Coronary artery (tissue), 2 donors: ENCODE measurements around the gene COMMD1.

Experiments
- DNase-seq: peaks from one replicate; pipeline ENCODE4 v3.0.0-alpha.2; 2017; ENCODE audit warnings: low spot score
- H3K27ac ChIP-seq, 2 donors: fragments of 200-600 bp; sonication (generic); one replicate each; pipeline ENCODE4 v1.5.1; 2016 to 2019
- H3K4me3 ChIP-seq: fragments of 200-600 bp; sonication (generic); 2 replicates; pipeline ENCODE4 v1.5.1; 2016; ENCODE audit warnings: mild to moderate bottlenecking, moderate library complexity
- CTCF ChIP-seq: fragments of 200-600 bp; sonication (generic); IDR thresholded peaks from one replicate; pipeline ENCODE4 v1.5.1; 2019; ENCODE audit warnings: antibody characterized with exemption

Gene COMMD1

GRCh38 chr2:61882850-61883249 is 22.6 kb upstream of the COMMD1 start:
- no peak for DNase-seq
- H3K4me3 ChIP-seq: no peak overlapping the region
- H3K27ac ChIP-seq: no peak overlapping the region
- TF ChIP-seq CTCF: no peak

- no peak for TF ChIP-seq CTCF
- DNase-seq: no peak
- H3K4me3 ChIP-seq: no peak overlapping the region
- no peak overlapping the region for H3K27ac ChIP-seq
Measured at GRCh38 chr2:61885896-61886603, 19.4 kb upstream of the COMMD1 start.

GRCh38 chr2:61887717-61888266 is 17.7 kb upstream of the COMMD1 start:
- peak overlapping the region; percentile 95 for H3K4me3 ChIP-seq
- no peak for TF ChIP-seq CTCF
- DNase-seq: no peak
- peak overlapping the region; percentile 90 to 97 for H3K27ac ChIP-seq

- no peak for TF ChIP-seq CTCF
- H3K27ac ChIP-seq: peak within 1 kb of the TSS; percentile 90 to 97
- peak; percentile 90 for DNase-seq
- peak within 1 kb of the TSS; percentile 95 for H3K4me3 ChIP-seq
Measured at GRCh38 chr2:61888267-61889055, 17.0 kb upstream of the COMMD1 start, which contains the start of gene CCT4. TSS of gene CCT4 (minus strand) at chr2:61888656. CDS start at chr2:61888507, 149 bp downstream.

GRCh38 chr2:61898810-61899209 is 6.7 kb upstream of the COMMD1 start:
- no peak for TF ChIP-seq CTCF
- H3K27ac ChIP-seq: no peak overlapping the region
- DNase-seq: no peak
- no peak overlapping the region for H3K4me3 ChIP-seq

- no peak overlapping the region for H3K4me3 ChIP-seq
- DNase-seq: no peak
- no peak overlapping the region for H3K27ac ChIP-seq
- no peak for TF ChIP-seq CTCF
Measured at GRCh38 chr2:61900281-61900680, 5.2 kb upstream of the COMMD1 start.
